Activated gamma-delta T cell treated with anti-CD3 and anti-CD28 coated beads, Interleukin-2, amount 50 U/mL, for 16 hours (primary cell): ENCODE results near the gene CAMK1D.
"Not testable (repeated sequence)": the region's sequence is repeated elsewhere in the genome, so short reads cannot be mapped to it uniquely, and the experiment has no call there.

Source experiments
- DNase-seq: peaks from one replicate; pipeline ENCODE4 v3.0.0-alpha.2; 2020; ENCODE audit warnings: low read depth

Gene CAMK1D

GRCh38 chr10:12724807-12725579 lies 375.6 kb downstream of the CAMK1D start:
- no peak for DNase-seq

GRCh38 chr10:12725580-12725888 lies 376.2 kb downstream of the CAMK1D start:
- DNase-seq = not testable (repeated sequence)

- no peak for DNase-seq
Observed at GRCh38 chr10:12726971-12727831, 377.9 kb downstream of the CAMK1D start.

GRCh38 chr10:12727832-12728215 lies 378.5 kb downstream of the CAMK1D start:
- no peak for DNase-seq

GRCh38 chr10:12728494-12728893 lies 379.1 kb downstream of the CAMK1D start:
- DNase-seq = no peak

GRCh38 chr10:12729885-12730284 lies 380.5 kb downstream of the CAMK1D start:
- no peak for DNase-seq

- DNase-seq = no peak
Observed at GRCh38 chr10:12730809-12731519, 381.6 kb downstream of the CAMK1D start.

- DNase-seq = no peak
Observed at GRCh38 chr10:12733271-12733670, 383.9 kb downstream of the CAMK1D start.

GRCh38 chr10:12735843-12736462 lies 386.6 kb downstream of the CAMK1D start:
- DNase-seq = no peak

- no peak for DNase-seq
Observed at GRCh38 chr10:12740813-12741212, 391.5 kb downstream of the CAMK1D start.

- DNase-seq = no peak
Observed at GRCh38 chr10:12741360-12741804, 392.0 kb downstream of the CAMK1D start.

GRCh38 chr10:12742771-12743170 lies 393.4 kb downstream of the CAMK1D start:
- DNase-seq = no peak

GRCh38 chr10:12743466-12743865 lies 394.1 kb downstream of the CAMK1D start:
- DNase-seq = not testable (repeated sequence)

- no peak for DNase-seq
Observed at GRCh38 chr10:12743941-12744340, 394.6 kb downstream of the CAMK1D start.

GRCh38 chr10:12748186-12748585 lies 398.8 kb downstream of the CAMK1D start:
- no peak for DNase-seq

- DNase-seq = no peak
Observed at GRCh38 chr10:12749760-12750478, 400.6 kb downstream of the CAMK1D start.

GRCh38 chr10:12750526-12751201 lies 401.3 kb downstream of the CAMK1D start:
- DNase-seq = no peak

- no peak for DNase-seq
Observed at GRCh38 chr10:12755075-12755474, 405.7 kb downstream of the CAMK1D start.

GRCh38 chr10:12757351-12757750 lies 408.0 kb downstream of the CAMK1D start:
- DNase-seq = no peak

GRCh38 chr10:12758271-12758670 lies 408.9 kb downstream of the CAMK1D start:
- DNase-seq = no peak

- no peak for DNase-seq
Observed at GRCh38 chr10:12766223-12766622, 416.9 kb downstream of the CAMK1D start.
